ENCODE data around the gene RAB17.

Gene RAB17

DNA sequence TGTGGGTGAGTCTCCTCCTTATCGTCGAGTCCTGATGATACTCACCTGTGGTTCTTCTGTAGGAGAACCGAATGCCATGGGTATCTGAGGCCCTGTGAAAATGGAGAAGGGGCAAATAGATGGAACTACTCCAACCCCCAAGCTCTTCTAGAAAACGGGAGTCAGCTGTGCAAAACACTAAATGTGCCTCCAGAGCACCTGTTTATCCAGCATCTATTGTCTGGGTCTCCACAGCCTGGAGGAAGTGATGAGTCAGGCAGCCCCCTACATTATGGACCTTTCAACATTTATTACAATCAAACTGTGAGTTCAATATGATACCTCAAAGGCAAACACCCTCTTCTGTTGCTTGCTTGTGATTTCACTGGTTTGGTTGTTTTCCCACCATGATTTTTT lies 27.1 kb upstream of the RAB17 start:
- no peak for TF ChIP-seq CTCF (IDR thresholded peaks at IDR 0.05)
- H3K27me3 Mint-ChIP-seq (ENCODE audit: low read depth, poor library complexity) = peaks cover 22% of the 10 kb centered on the region
- no peak overlapping the region for H3K4me3 Mint-ChIP-seq
- H3K36me3 Mint-ChIP-seq (ENCODE audit: low read depth) = no peaks in the 10 kb centered on the region
- peaks cover 4% of the 10 kb centered on the region for H3K9me3 Mint-ChIP-seq
- no peak for DNase-seq
- H3K4me1 Mint-ChIP-seq = peaks cover 5% of the 10 kb centered on the region
- H3K27ac Mint-ChIP-seq = no peak overlapping the region

- H3K27ac Mint-ChIP-seq = no peak overlapping the region
- TF ChIP-seq CTCF (IDR thresholded peaks at IDR 0.05) = no peak
- no peak overlapping the region for H3K4me3 Mint-ChIP-seq
- H3K4me1 Mint-ChIP-seq = peaks cover 5% of the 10 kb centered on the region
- no peak for DNase-seq
- H3K36me3 Mint-ChIP-seq (ENCODE audit: low read depth) = no peaks in the 10 kb centered on the region
- peaks cover 4% of the 10 kb centered on the region for H3K9me3 Mint-ChIP-seq
- H3K27me3 Mint-ChIP-seq (ENCODE audit: low read depth, poor library complexity) = peaks cover 20% of the 10 kb centered on the region
Observed at GRCh38 chr2:237616734-237617586, 26.4 kb upstream of the RAB17 start.

DNA sequence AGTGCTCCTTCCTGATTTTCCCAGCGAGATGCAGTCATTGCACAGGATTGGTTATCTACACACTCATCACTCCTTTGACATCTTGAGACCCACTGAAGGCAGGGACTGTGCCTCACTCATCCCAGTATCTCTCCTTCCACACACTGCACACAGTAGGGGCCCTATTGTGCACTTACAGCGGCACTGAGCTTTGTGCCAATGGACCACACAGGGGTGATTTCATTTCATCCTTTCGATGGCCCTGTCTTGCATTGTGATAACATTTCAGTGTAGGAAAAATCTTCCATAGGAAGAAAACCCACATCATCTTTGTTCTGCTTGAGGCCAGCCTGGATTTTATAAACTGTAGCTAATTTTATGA lies 25.8 kb upstream of the RAB17 start:
- no peaks in the 10 kb centered on the region for H3K36me3 Mint-ChIP-seq (ENCODE audit: low read depth)
- peaks cover 19% of the 10 kb centered on the region for H3K27me3 Mint-ChIP-seq (ENCODE audit: low read depth, poor library complexity)
- H3K4me1 Mint-ChIP-seq = peaks cover under 1% of the 10 kb centered on the region
- H3K9me3 Mint-ChIP-seq = peaks cover 1% of the 10 kb centered on the region
- DNase-seq = no peak
- no peak overlapping the region for H3K4me3 Mint-ChIP-seq
- no peak for TF ChIP-seq CTCF (IDR thresholded peaks at IDR 0.05)
- no peak overlapping the region for H3K27ac Mint-ChIP-seq

- H3K36me3 Mint-ChIP-seq (ENCODE audit: low read depth) = no peaks in the 10 kb centered on the region
- no peak for TF ChIP-seq CTCF (IDR thresholded peaks at IDR 0.05)
- DNase-seq = no peak
- H3K4me1 Mint-ChIP-seq = no peaks in the 10 kb centered on the region
- no peak overlapping the region for H3K4me3 Mint-ChIP-seq
- H3K27me3 Mint-ChIP-seq (ENCODE audit: low read depth, poor library complexity) = peaks cover 18% of the 10 kb centered on the region
- no peak overlapping the region for H3K27ac Mint-ChIP-seq
- no peaks in the 10 kb centered on the region for H3K9me3 Mint-ChIP-seq
Observed at GRCh38 chr2:237615631-237616249, 25.2 kb upstream of the RAB17 start.

- Mint-ChIP-seq H3K9me3 (no peaks in the 10 kb centered on the region), H3K4me3 (no peak overlapping the region), H3K36me3 (ENCODE audit: low read depth) (no peaks in the 10 kb centered on the region), H3K4me1 (no peaks in the 10 kb centered on the region), H3K27ac (no peak overlapping the region), H3K27me3 (ENCODE audit: low read depth, poor library complexity) (peaks cover 18% of the 10 kb centered on the region)
- TF ChIP-seq CTCF (IDR thresholded peaks at IDR 0.05) = no peak
- DNase-seq = no peak
Observed at GRCh38 chr2:237614151-237614720, 23.7 kb upstream of the RAB17 start.

Measured in nephron progenitor cell (in vitro differentiated cells).